Ascending aorta (tissue), 2 donors: ENCODE results near the gene ALG14. TPM values are rescaled to one million over a fixed set of nuclear protein-coding genes. Genes with fewer than 3 reads are reported as not detected.

Experiments used
- DNase-seq, 2 donors: peaks; one replicate each; pipeline ENCODE4 v3.0.0-alpha.2; 2019; ENCODE audit warnings: low spot score in 2 of 2
- H3K27ac ChIP-seq, 2 donors: fragments of 200-600 bp; sonication (generic); one replicate each; pipeline ENCODE4 v1.5.1; 2016 to 2017; ENCODE audit warnings: mild to moderate bottlenecking in 1 of 2
- H3K27me3 ChIP-seq: fragments of 200-600 bp; sonication (generic); one replicate; pipeline ENCODE4 v1.5.1; 2017
- H3K36me3 ChIP-seq, 2 donors: fragments of 200-600 bp; sonication (generic); one replicate each; pipeline ENCODE4 v1.5.1; 2016
- H3K4me1 ChIP-seq, 2 donors: fragments of 200-600 bp; sonication (generic); one replicate each; pipeline ENCODE4 v1.5.1; 2016 to 2017; ENCODE audit warnings: mild to moderate bottlenecking in 1 of 2
- H3K4me3 ChIP-seq, 2 donors: fragments of 200-600 bp; sonication (generic); one replicate each; pipeline ENCODE4 v1.5.1; 2016 to 2017; ENCODE audit warnings: mild to moderate bottlenecking in 1 of 2
- H3K9me3 ChIP-seq, 2 donors: fragments of 200-600 bp; sonication (generic); one replicate each; pipeline ENCODE4 v1.5.1; 2016
- intact Hi-C: fragments of 100-400 bp; cut with DNase I; formaldehyde crosslinking; loops from one replicate; pipeline ENCODE4 v1.15.1; 2023
- total RNA-seq: library from RNA; depleted of rRNA; stranded (reverse); fragments of >200 nt; gene quantifications from one replicate; pipeline ENCODE4 v1.1.0, GENCODE V29; 2016
- TF ChIP-seq, protein P1 (sequence below), 3 experiments: fragments of 200-600 bp in 2 of 3; fragments of 450-650 bp in 1 of 3; sonication (generic) in 2 of 3; IDR thresholded peaks; one replicate each; pipeline ENCODE4 v1.5.1; 2016 to 2019; ENCODE audit warnings: antibody characterized with exemption in 3 of 3, mild to moderate bottlenecking in 1 of 3, moderate library complexity in 1 of 3

Gene ALG14
- total RNA-seq, 1 donor from 2014 or later, result not detected

DNA sequence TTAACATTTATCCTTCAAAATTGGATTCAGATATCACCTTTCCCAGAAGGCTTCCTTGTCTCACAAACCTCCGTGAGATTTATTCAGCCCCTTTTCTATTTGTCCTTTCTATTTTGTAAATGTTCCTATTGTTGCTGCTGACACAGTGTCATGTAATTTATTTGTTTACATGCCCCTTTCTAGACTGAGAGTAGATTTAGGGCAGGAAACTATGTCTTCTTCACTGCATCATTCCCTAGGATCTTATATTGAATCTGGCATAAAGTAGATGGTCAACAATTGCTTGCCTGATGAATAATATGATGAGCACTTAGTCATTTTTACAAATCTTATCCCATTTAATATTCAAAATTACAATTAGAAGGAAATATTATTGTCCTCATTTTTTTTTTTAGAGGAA is 137.7 kb downstream of the ALG14 start:
- H3K27ac ChIP-seq, result peak overlapping the region in 1 of 2 donors; percentile 75
- intact Hi-C loops, result no loop called here
- H3K36me3 ChIP-seq, result peaks cover 0 to 22% of the 10 kb centered on the region in 2 donors
- peaks cover 0 to 38% of the 10 kb centered on the region in 2 donors for H3K4me1 ChIP-seq
- no peaks in the 10 kb centered on the region for H3K9me3 ChIP-seq
- DNase-seq, result no peak
- H3K27me3 ChIP-seq, result no peaks in the 10 kb centered on the region
- TF ChIP-seq, protein P1, sequence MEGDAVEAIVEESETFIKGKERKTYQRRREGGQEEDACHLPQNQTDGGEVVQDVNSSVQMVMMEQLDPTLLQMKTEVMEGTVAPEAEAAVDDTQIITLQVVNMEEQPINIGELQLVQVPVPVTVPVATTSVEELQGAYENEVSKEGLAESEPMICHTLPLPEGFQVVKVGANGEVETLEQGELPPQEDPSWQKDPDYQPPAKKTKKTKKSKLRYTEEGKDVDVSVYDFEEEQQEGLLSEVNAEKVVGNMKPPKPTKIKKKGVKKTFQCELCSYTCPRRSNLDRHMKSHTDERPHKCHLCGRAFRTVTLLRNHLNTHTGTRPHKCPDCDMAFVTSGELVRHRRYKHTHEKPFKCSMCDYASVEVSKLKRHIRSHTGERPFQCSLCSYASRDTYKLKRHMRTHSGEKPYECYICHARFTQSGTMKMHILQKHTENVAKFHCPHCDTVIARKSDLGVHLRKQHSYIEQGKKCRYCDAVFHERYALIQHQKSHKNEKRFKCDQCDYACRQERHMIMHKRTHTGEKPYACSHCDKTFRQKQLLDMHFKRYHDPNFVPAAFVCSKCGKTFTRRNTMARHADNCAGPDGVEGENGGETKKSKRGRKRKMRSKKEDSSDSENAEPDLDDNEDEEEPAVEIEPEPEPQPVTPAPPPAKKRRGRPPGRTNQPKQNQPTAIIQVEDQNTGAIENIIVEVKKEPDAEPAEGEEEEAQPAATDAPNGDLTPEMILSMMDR (IDR thresholded peaks at IDR 0.05), result no peak
- H3K4me3 ChIP-seq, result no peak overlapping the region

DNA sequence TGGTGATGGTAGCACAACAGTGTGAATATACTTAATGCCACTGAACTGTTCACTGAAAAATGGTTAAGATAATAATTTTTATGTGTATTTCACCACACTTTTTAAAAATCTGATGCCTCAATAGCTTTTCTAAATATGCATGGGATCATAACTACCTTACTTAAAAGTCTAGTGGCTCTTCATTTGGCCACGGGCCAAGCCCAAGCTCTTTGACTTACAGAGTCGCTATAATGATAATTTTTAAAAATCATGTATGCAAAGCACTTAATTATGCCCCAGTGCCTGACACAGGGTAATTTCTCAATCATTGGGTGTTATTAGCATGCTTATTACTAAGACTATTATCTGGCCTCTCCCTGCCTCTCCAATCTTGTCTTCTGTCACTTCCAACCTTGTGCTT is 138.2 kb downstream of the ALG14 start:
- Histone ChIP-seq H3K27me3 (no peaks in the 10 kb centered on the region), H3K27ac (no peak overlapping the region), H3K4me1 (peaks cover 0 to 42% of the 10 kb centered on the region in 2 donors), H3K9me3 (no peaks in the 10 kb centered on the region), H3K36me3 (peaks cover 0 to 22% of the 10 kb centered on the region in 2 donors), H3K4me3 (no peak overlapping the region)
- TF ChIP-seq, protein P1 (IDR thresholded peaks at IDR 0.05), result no peak
- DNase-seq, result no peak
- intact Hi-C loops, result no loop called here

DNA sequence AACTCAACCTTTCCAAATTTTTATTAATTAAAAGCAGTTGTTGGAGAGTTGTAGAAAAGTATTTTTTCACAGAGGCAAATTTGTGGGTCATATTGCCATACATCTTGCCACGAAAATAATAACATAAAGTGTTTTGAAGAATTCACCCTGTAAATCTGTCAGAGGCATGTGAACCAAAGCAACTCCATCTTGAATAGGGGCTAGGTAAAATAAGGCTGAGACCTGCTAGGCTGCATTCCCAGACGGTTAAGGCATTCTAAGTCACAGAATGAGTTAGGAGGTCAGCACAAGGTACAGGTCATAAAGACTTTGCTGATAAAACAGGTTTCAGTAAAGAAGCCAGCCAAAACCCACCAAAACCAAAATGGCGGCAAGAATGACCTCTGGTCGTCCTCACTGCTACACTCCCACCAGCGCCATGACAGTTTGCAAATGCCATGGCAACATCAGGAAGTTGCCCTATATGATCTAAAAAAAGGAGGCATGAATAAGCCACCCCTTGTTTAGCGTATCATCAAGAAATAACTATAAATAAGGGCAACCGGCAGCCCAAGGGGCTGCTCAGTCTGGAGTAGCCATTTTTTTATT is 141.4 kb downstream of the ALG14 start:
- no peak for DNase-seq
- Histone ChIP-seq H3K9me3 (no peaks in the 10 kb centered on the region), H3K27me3 (no peaks in the 10 kb centered on the region), H3K4me1 (peaks cover 0 to 28% of the 10 kb centered on the region in 2 donors), H3K4me3 (no peak overlapping the region), H3K27ac (no peak overlapping the region), H3K36me3 (peaks cover 0 to 22% of the 10 kb centered on the region in 2 donors)
- TF ChIP-seq, protein P1 (IDR thresholded peaks at IDR 0.05), result no peak
- intact Hi-C loops, result no loop called here

DNA sequence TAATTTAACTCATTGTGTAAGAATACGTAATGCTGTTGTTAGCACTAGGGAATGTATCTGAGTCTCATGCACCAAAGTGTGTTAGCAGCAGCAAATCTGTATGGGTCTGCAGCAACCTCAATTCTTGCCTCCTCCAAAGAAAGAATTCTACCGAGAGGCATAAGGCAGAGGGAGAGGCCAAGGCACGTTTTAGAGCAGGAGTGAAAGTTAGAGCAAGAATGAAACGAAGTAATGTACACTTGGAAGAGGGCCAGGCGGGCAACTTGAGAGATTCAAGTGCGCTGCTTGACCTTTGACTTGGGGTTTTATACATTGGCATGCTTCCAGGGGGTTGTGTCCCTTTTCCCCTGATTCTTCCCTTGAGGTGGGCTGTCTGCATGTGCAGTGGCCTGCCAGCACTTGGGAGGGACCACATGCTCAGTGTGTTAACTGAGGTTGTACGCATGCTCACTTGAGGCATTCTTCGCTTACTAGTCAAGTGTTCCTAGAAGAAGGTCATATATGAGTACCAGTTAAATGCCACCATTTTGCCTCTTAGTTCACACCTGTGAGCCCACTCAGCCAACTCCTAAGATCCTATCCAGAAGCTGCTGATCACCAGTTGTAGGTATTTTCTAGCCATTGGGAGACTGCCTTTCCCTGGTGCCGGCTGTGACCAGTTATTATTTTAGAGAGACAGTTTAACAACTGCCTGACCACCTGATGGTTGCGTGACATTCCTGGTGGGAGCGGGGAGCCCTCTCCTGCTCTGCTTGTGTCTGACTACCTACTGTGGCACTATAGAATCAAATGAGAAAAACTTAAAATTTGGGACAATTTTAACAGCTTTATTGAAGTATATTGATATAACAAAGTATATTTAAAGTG is 143.2 kb downstream of the ALG14 start:
- DNase-seq, result no peak
- peak overlapping the region; percentile 99 to 100 for H3K27ac ChIP-seq
- intact Hi-C loops, result loop anchor here (5.0 kb wide), 1 partner anchor 188 kb away; the partner anchor contains the start of gene TLCD4

DNA sequence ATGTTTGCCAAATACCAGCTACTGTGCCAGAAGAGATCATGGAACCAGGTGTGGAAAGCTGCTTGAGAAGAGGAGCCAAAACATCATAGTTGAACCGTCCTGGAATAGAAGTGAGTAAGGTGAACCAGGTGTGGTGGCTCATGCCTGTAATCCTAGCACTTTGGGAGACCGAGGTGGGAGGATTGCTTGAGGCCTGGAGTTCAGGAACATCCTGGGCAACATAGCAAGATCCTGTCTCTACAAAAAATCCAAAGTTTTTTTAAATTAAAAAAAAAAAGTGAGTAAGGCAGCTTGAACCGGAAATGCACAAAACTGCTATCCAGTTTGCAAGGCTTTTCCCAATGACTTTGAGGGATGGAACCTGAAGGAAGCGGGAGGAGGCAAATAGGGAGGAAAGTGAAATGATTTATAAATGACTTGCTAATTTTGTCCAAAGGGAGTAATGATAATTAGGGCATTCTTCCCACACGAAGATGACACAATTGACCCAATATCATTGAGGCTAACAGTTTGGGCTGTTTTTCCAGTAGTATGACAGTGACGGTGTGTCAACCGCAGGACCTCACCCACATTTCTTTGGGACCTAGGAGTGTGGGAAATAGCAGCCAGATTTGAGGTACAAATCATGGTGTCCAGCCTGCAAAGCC is 144.3 kb downstream of the ALG14 start:
- Histone ChIP-seq H3K4me3 (peak overlapping the region; percentile 91 to 98), H3K9me3 (no peaks in the 10 kb centered on the region), H3K27ac (peak overlapping the region; percentile 99 to 100), H3K27me3 (no peaks in the 10 kb centered on the region), H3K36me3 (peaks cover 0 to 16% of the 10 kb centered on the region in 2 donors), H3K4me1 (peaks cover 6 to 30% of the 10 kb centered on the region in 2 donors)
- TF ChIP-seq, protein P1 (IDR thresholded peaks at IDR 0.05), result no peak
- intact Hi-C loops, result loop anchor here (5.0 kb wide), 1 partner anchor 189 kb away; the partner anchor contains the start of gene TLCD4
- DNase-seq, result no peak

More for the DNA sequence above, 143.2 kb downstream of the ALG14 start:
- Histone ChIP-seq H3K27me3 (no peaks in the 10 kb centered on the region), H3K4me1 (peaks cover 0 to 20% of the 10 kb centered on the region in 2 donors), H3K4me3 (peak overlapping the region; percentile 91 to 98), H3K9me3 (no peaks in the 10 kb centered on the region), H3K36me3 (peaks cover 0 to 22% of the 10 kb centered on the region in 2 donors)
- TF ChIP-seq, protein P1 (IDR thresholded peaks at IDR 0.05), result no peak
